Gastrocnemius medialis (tissue), 4 donors: ENCODE results near the gene ING1. TPM values are rescaled to one million over a fixed set of nuclear protein-coding genes. Genes with fewer than 3 reads are reported as not detected.
"Not testable (repeated sequence)": the region's sequence is repeated elsewhere in the genome, so short reads cannot be mapped to it uniquely, and the experiment has no call there.

ENCODE experiments used
- ATAC-seq, 2 donors: fragments of 150-250 bp; one replicate each; pipeline ENCODE4 v1.9.1; 2016
- DNase-seq, 2 donors: peaks; one replicate each; pipeline ENCODE4 v3.0.0-alpha.2; 2019
- H3K27ac ChIP-seq, 4 donors: fragments of 200-600 bp; sonication (generic); 1 replicate in 1 of 4; 2 replicates in 3 of 4; pipeline ENCODE4 v1.5.1; 2016 to 2018; ENCODE audit warnings: mild to moderate bottlenecking in 2 of 4, moderate library complexity in 1 of 4
- H3K27me3 ChIP-seq, 3 donors: fragments of 200-600 bp; sonication (generic) in 2 of 3; 1 replicate in 1 of 3; 2 replicates in 2 of 3; pipeline versions ENCODE4 v1.5.1 to v1.6.0; 2016 to 2019; ENCODE audit warnings: mild to moderate bottlenecking in 1 of 3, moderate library complexity in 1 of 3
- H3K36me3 ChIP-seq, 2 donors: fragments of 200-600 bp; sonication (generic) in 1 of 2; one replicate each; pipeline ENCODE4 v1.5.1; 2017 to 2018
- H3K4me1 ChIP-seq, 2 donors: fragments of 200-600 bp; sonication (generic) in 1 of 2; one replicate each; pipeline ENCODE4 v1.5.1; 2016 to 2017; ENCODE audit warnings: mild to moderate bottlenecking in 2 of 2
- H3K4me3 ChIP-seq, 4 donors: fragments of 200-600 bp; sonication (generic) in 3 of 4; 1 replicate in 1 of 4; 2 replicates in 3 of 4; pipeline ENCODE4 v1.5.1; 2016 to 2019; ENCODE audit warnings: mild to moderate bottlenecking in 2 of 4
- H3K9me3 ChIP-seq, 3 donors: fragments of 200-600 bp; sonication (generic) in 2 of 3; 1 replicate in 1 of 3; 2 replicates in 2 of 3; pipeline ENCODE4 v1.5.1; 2016 to 2019
- CTCF ChIP-seq, 5 experiments: fragments of 450-650 bp in 3 of 5; fragments of 200-600 bp in 2 of 5; sonication (generic) in 2 of 5; IDR thresholded peaks in 4 of 5; conservative IDR thresholded peaks in 1 of 5; 1 replicate in 4 of 5; 2 replicates in 1 of 5; pipeline ENCODE4 v1.5.1; 2016 to 2019; ENCODE audit warnings: antibody characterized with exemption in 5 of 5, mild to moderate bottlenecking in 3 of 5, moderate library complexity in 3 of 5
- POLR2A ChIP-seq, 2 donors: fragments of 450-650 bp; IDR thresholded peaks; one replicate each; pipeline ENCODE4 v1.6.1; 2017; ENCODE audit warnings: antibody characterized with exemption in 2 of 2, mild to moderate bottlenecking in 2 of 2, moderate library complexity in 2 of 2
- in situ Hi-C, 4 donors: fragments of 200-750 bp; cut with MboI; loops; one replicate each; pipeline versions ENCODE4 v1.15.0 to v1.8.0; 2017; ENCODE audit warnings: low sequenced_read_pairs in 4 of 4
- intact Hi-C: fragments of 100-400 bp; cut with DNase I; formaldehyde crosslinking; loops from one replicate; pipeline ENCODE4 v1.15.1; 2023; ENCODE audit warnings: low total_unique reads
- total RNA-seq, 4 donors: library from RNA; depleted of rRNA; stranded (reverse); fragments of >200 nt; gene quantifications; one replicate each; pipeline versions ENCODE4 v1.1.0 to v1.2.3, GENCODE V29; 2016

ING1 gene
- total RNA-seq, 4 donors from 2014 or later = 5.9 to 18.2 (median 13.5) TPM

DNA sequence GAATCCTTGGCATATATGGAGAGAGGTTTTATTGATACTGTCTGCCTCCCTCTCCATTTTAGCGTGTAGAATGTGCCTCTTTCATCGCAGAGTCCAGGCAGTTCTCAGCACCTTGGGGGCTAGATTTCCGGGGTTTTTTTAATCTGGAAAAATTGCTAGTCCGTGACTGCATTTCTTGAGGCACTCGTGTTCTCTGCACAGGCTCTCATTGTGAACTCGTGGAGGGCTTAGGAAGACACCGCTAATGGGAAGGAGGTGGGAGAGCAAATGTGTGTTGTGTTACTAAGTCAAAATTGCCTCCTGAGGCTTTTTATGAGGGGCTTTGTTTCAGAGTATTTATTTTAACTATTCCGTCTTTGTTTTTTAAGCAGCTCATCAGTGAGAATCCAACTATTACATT, 10.1 kb downstream of the ING1 start:
- Histone ChIP-seq H3K4me1 (no peaks in the 10 kb centered on the region), H3K36me3 (peaks cover 0 to 13% of the 10 kb centered on the region in 2 donors), H3K27me3 (no peaks in the 10 kb centered on the region), H3K4me3 (no peak overlapping the region), H3K27ac (no peak overlapping the region), H3K9me3 (no peaks in the 10 kb centered on the region)
- ATAC-seq = no peak
- no peak for TF ChIP-seq CTCF (IDR thresholded peaks at IDR 0.05 in 4 of 5, conservative IDR thresholded peaks at IDR 0.05 in 1 of 5)
- no peak for TF ChIP-seq POLR2A (IDR thresholded peaks at IDR 0.05)
- in situ Hi-C loops = loop anchor here in 2 of 4 donors (25.0 kb wide), 1 partner anchor 189 kb away; the partner anchor contains the start of gene ANKRD10 (in 2 of the 2)
- no peak for DNase-seq
- intact Hi-C loops = no loop called here

DNA sequence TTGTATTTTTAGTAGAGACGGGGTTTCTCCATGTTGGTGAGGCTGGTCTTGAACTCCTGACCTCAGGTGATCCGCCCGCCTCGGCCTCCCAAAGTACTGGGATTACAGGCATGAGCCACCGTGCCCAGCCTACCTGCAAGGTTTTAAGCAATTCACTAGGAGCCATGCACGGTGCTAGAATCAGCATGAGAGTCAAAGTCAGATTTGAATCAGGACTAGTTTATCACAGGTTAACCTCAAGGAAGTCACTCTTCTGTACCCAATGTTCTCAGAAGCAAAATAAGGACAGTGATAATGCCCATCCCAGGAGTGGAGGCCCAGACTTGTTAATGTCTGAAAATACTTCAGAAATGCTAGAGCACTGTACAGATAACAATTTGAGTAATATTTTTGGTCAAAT, 12.7 kb downstream of the ING1 start:
- H3K36me3 ChIP-seq, intact Hi-C loops, in situ Hi-C loops, H3K4me1 ChIP-seq, H3K4me3 ChIP-seq, DNase-seq, H3K27me3 ChIP-seq, ATAC-seq, H3K27ac ChIP-seq, H3K9me3 ChIP-seq: not testable (repeated sequence)

- Histone ChIP-seq H3K4me3 (no peak overlapping the region), H3K9me3 (no peaks in the 10 kb centered on the region), H3K27me3 (no peaks in the 10 kb centered on the region), H3K4me1 (no peaks in the 10 kb centered on the region), H3K36me3 (no peaks in the 10 kb centered on the region), H3K27ac (no peak overlapping the region)
- in situ Hi-C loops (no loop called here), intact Hi-C loops (no loop called here)
- no peak for TF ChIP-seq POLR2A (IDR thresholded peaks at IDR 0.05)
- DNase-seq (no peak), ATAC-seq (no peak)
Measured at GRCh38 chr13:110726726-110727125, 13.2 kb downstream of the ING1 start.

DNA sequence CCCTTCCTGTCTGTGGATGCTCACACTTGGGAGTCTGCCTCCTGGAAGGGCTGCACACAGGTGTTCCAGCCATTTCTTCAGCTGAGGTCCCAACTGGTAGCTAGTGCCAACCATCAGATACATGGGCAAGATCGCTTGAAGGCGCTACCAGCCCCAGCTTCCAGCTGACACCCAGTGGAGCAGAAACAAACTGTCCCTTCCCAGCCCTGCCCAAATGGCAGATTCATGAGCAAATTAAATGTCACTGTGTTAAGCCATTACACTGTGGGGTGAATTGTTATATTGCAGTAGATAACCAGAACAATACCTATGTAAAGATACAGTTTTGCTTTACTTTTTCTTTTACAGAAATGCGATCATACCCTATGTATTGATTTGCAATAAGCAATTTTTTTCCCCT, 17.6 kb downstream of the ING1 start:
- intact Hi-C loops (no loop called here), in situ Hi-C loops (no loop called here)
- no peak for DNase-seq
- no peak for ATAC-seq
- H3K27ac ChIP-seq = no peak overlapping the region
- no peaks in the 10 kb centered on the region for H3K36me3 ChIP-seq
- no peaks in the 10 kb centered on the region for H3K4me1 ChIP-seq
- TF ChIP-seq CTCF (IDR thresholded peaks at IDR 0.05 in 4 of 5, conservative IDR thresholded peaks at IDR 0.05 in 1 of 5) = no peak
- no peak for TF ChIP-seq POLR2A (IDR thresholded peaks at IDR 0.05)
- no peaks in the 10 kb centered on the region for H3K27me3 ChIP-seq
- no peaks in the 10 kb centered on the region for H3K9me3 ChIP-seq
- H3K4me3 ChIP-seq = no peak overlapping the region

DNA sequence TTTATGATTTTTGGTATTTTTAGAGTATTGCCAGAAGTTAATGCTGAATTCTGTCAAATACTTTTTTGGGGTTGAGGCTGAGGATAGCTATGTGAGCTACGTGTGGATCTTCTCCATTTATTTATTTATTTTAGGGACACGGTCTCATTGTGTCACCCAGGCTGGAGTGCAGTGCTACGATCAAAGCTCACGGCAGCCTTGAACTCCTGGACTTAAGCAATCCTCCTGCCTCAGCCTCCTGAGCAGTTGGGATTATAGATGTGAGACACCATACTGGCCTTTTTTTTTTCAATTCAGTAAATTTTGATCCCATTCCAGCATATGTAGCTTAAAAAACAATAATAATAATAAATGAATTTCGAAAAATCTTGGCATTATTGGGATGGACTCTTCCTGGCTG, 21.1 kb downstream of the ING1 start:
- H3K36me3 ChIP-seq = no peaks in the 10 kb centered on the region
- in situ Hi-C loops (no loop called here), intact Hi-C loops (no loop called here)
- DNase-seq (no peak), ATAC-seq (no peak)
- no peaks in the 10 kb centered on the region for H3K27me3 ChIP-seq
- no peaks in the 10 kb centered on the region for H3K4me1 ChIP-seq
- no peak overlapping the region for H3K4me3 ChIP-seq
- TF ChIP-seq POLR2A (IDR thresholded peaks at IDR 0.05) (no peak), CTCF (IDR thresholded peaks at IDR 0.05 in 4 of 5, conservative IDR thresholded peaks at IDR 0.05 in 1 of 5) (no peak)
- no peak overlapping the region for H3K27ac ChIP-seq
- H3K9me3 ChIP-seq = no peaks in the 10 kb centered on the region

GRCh38 chr13:110737555-110737954, 24.1 kb downstream of the ING1 start:
- Histone ChIP-seq H3K4me3 (no peak overlapping the region), H3K9me3 (no peaks in the 10 kb centered on the region), H3K27ac (no peak overlapping the region), H3K4me1 (no peaks in the 10 kb centered on the region), H3K27me3 (no peaks in the 10 kb centered on the region), H3K36me3 (no peaks in the 10 kb centered on the region)
- intact Hi-C loops (no loop called here), in situ Hi-C loops (no loop called here)
- DNase-seq (no peak), ATAC-seq (no peak)
- no peak for TF ChIP-seq POLR2A (IDR thresholded peaks at IDR 0.05)
- no peak for TF ChIP-seq CTCF (IDR thresholded peaks at IDR 0.05 in 4 of 5, conservative IDR thresholded peaks at IDR 0.05 in 1 of 5)
